Ovary (tissue), 3 donors: Measurements from ENCODE around the gene NIM1K.

Experiments used
- EP300 ChIP-seq: sonication (generic); formaldehyde crosslinking; IDR thresholded peaks from one replicate; pipeline ENCODE4 v1.6.1; 2017; ENCODE audit warnings: antibody characterized with exemption
- TF ChIP-seq, protein P1 (sequence below), 3 donors: fragments of 450-650 bp in 2 of 3; fragments of 200-600 bp in 1 of 3; IDR thresholded peaks; one replicate each; pipeline versions ENCODE4 v1.5.1 to v1.8.0; 2016 to 2022; ENCODE audit warnings: antibody characterized with exemption in 3 of 3, mild to moderate bottlenecking in 1 of 3
- donor health status: DM: no; HTN: no; CAD: no.

- no peak for TF ChIP-seq EP300
- TF ChIP-seq, protein P1, sequence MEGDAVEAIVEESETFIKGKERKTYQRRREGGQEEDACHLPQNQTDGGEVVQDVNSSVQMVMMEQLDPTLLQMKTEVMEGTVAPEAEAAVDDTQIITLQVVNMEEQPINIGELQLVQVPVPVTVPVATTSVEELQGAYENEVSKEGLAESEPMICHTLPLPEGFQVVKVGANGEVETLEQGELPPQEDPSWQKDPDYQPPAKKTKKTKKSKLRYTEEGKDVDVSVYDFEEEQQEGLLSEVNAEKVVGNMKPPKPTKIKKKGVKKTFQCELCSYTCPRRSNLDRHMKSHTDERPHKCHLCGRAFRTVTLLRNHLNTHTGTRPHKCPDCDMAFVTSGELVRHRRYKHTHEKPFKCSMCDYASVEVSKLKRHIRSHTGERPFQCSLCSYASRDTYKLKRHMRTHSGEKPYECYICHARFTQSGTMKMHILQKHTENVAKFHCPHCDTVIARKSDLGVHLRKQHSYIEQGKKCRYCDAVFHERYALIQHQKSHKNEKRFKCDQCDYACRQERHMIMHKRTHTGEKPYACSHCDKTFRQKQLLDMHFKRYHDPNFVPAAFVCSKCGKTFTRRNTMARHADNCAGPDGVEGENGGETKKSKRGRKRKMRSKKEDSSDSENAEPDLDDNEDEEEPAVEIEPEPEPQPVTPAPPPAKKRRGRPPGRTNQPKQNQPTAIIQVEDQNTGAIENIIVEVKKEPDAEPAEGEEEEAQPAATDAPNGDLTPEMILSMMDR (IDR thresholded peaks at IDR 0.05), result no peak
These were observed 43.6 kb upstream of the NIM1K start for GRCh38 chr5:43148417-43148816.
